ENCODE data around the gene JKAMP. TPM values are rescaled to one million over a fixed set of nuclear protein-coding genes. Genes with fewer than 3 reads are reported as not detected.

The JKAMP gene
- total RNA-seq, 1 experiment from 2014 or later: 49.4 TPM

DNA sequence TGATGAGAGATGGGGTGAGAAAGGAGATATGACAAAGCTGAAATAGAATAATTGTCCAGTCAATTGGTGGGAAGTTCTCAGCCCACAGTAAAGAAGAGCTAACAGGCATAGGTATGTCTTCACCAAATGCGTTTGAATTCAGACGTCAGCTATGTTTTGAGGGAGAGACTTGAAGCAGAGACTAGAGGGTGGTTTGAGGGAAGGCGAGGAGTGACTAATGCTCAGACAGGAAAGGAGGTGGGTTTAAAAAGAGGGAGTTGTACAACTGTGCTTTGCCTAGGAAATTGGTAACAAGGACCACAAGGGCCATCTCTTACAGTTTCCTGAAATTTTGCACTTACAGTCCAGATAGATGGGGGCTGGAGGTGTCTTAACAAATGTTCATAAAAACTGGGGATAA, 6.4 kb downstream of the JKAMP start:
- BruUV-seq (replicated peaks): no TSS peak
- TF ChIP-seq, protein P1, sequence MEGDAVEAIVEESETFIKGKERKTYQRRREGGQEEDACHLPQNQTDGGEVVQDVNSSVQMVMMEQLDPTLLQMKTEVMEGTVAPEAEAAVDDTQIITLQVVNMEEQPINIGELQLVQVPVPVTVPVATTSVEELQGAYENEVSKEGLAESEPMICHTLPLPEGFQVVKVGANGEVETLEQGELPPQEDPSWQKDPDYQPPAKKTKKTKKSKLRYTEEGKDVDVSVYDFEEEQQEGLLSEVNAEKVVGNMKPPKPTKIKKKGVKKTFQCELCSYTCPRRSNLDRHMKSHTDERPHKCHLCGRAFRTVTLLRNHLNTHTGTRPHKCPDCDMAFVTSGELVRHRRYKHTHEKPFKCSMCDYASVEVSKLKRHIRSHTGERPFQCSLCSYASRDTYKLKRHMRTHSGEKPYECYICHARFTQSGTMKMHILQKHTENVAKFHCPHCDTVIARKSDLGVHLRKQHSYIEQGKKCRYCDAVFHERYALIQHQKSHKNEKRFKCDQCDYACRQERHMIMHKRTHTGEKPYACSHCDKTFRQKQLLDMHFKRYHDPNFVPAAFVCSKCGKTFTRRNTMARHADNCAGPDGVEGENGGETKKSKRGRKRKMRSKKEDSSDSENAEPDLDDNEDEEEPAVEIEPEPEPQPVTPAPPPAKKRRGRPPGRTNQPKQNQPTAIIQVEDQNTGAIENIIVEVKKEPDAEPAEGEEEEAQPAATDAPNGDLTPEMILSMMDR (IDR thresholded peaks at IDR 0.05; ENCODE audit: unreplicated experiment): no peak
- Mint-ChIP-seq H3K27ac (ENCODE audit: unreplicated experiment) (no peak overlapping the region), H3K27me3 (ENCODE audit: unreplicated experiment) (no peaks in the 10 kb centered on the region), H3K9me3 (ENCODE audit: low read depth, unreplicated experiment) (no peaks in the 10 kb centered on the region), H3K4me1 (ENCODE audit: low read depth, unreplicated experiment) (peaks cover 9% of the 10 kb centered on the region), H3K4me3 (ENCODE audit: low read depth, unreplicated experiment) (no peak overlapping the region), H3K36me3 (ENCODE audit: insufficient read depth, unreplicated experiment) (peaks cover 22% of the 10 kb centered on the region)
- no peak for DNase-seq
- intact Hi-C loops (cut with micrococcal nuclease; ENCODE audit: unreplicated experiment): no loop called here
- CTCF ChIA-PET: no interaction called here

- intact Hi-C loops (cut with micrococcal nuclease; ENCODE audit: unreplicated experiment): no loop called here
- no peak for DNase-seq
- H3K4me3 Mint-ChIP-seq (ENCODE audit: low read depth, unreplicated experiment): no peak overlapping the region
- CTCF ChIA-PET: no interaction called here
- TF ChIP-seq, protein P1 (IDR thresholded peaks at IDR 0.05; ENCODE audit: unreplicated experiment): no peak
- peaks cover 9% of the 10 kb centered on the region for H3K4me1 Mint-ChIP-seq (ENCODE audit: low read depth, unreplicated experiment)
- H3K27ac Mint-ChIP-seq (ENCODE audit: unreplicated experiment): no peak overlapping the region
- no peaks in the 10 kb centered on the region for H3K9me3 Mint-ChIP-seq (ENCODE audit: low read depth, unreplicated experiment)
- no peaks in the 10 kb centered on the region for H3K27me3 Mint-ChIP-seq (ENCODE audit: unreplicated experiment)
- H3K36me3 Mint-ChIP-seq (ENCODE audit: insufficient read depth, unreplicated experiment): peaks cover 22% of the 10 kb centered on the region
- BruUV-seq (replicated peaks): no TSS peak
Observed at GRCh38 chr14:59492384-59492783, 8.1 kb downstream of the JKAMP start.

GRCh38 chr14:59500732-59501131, 16.4 kb downstream of the JKAMP start:
- no TSS peak for BruUV-seq (replicated peaks)

GRCh38 chr14:59503256-59503655, 18.9 kb downstream of the JKAMP start:
- H3K36me3 Mint-ChIP-seq (ENCODE audit: insufficient read depth, unreplicated experiment): no peaks in the 10 kb centered on the region
- H3K9me3 Mint-ChIP-seq (ENCODE audit: low read depth, unreplicated experiment): no peaks in the 10 kb centered on the region
- intact Hi-C loops (cut with micrococcal nuclease; ENCODE audit: unreplicated experiment): loop anchor here (10.0 kb wide), 1 partner anchor 682 kb away; no protein-coding TSS in a partner anchor
- DNase-seq: no peak
- no peak overlapping the region for H3K27ac Mint-ChIP-seq (ENCODE audit: unreplicated experiment)
- H3K4me1 Mint-ChIP-seq (ENCODE audit: low read depth, unreplicated experiment): no peaks in the 10 kb centered on the region
- TF ChIP-seq, protein P1 (IDR thresholded peaks at IDR 0.05; ENCODE audit: unreplicated experiment): no peak
- no peaks in the 10 kb centered on the region for H3K27me3 Mint-ChIP-seq (ENCODE audit: unreplicated experiment)
- H3K4me3 Mint-ChIP-seq (ENCODE audit: low read depth, unreplicated experiment): no peak overlapping the region
- no TSS peak for BruUV-seq (replicated peaks)
- CTCF ChIA-PET: no interaction called here

More at GRCh38 chr14:59500732-59501131, 16.4 kb downstream of the JKAMP start:
- H3K4me3 Mint-ChIP-seq (ENCODE audit: low read depth, unreplicated experiment): no peak overlapping the region
- no peaks in the 10 kb centered on the region for H3K4me1 Mint-ChIP-seq (ENCODE audit: low read depth, unreplicated experiment)
- CTCF ChIA-PET: interaction anchor here (0.6 kb wide), 1 partner anchor 748 kb away, joined by 3 read pairs; the partner anchor contains the start of gene PPM1A
- no peaks in the 10 kb centered on the region for H3K9me3 Mint-ChIP-seq (ENCODE audit: low read depth, unreplicated experiment)
- H3K36me3 Mint-ChIP-seq (ENCODE audit: insufficient read depth, unreplicated experiment): no peaks in the 10 kb centered on the region
- TF ChIP-seq, protein P1 (IDR thresholded peaks at IDR 0.05; ENCODE audit: unreplicated experiment): no peak
- DNase-seq: no peak
- intact Hi-C loops (cut with micrococcal nuclease; ENCODE audit: unreplicated experiment): loop anchor here (10.0 kb wide), 1 partner anchor 684 kb away; no protein-coding TSS in a partner anchor
- no peaks in the 10 kb centered on the region for H3K27me3 Mint-ChIP-seq (ENCODE audit: unreplicated experiment)
- H3K27ac Mint-ChIP-seq (ENCODE audit: unreplicated experiment): no peak overlapping the region
